Uterus (tissue), 2 donors: ENCODE results near the gene FILIP1L.

Experiments
- CTCF ChIP-seq, 4 experiments: fragments of 200-600 bp in 2 of 4; fragments of 450-650 bp in 2 of 4; sonication (generic) in 2 of 4; IDR thresholded peaks; one replicate each; pipeline ENCODE4 v1.5.1; 2016 to 2019; ENCODE audit warnings: antibody characterized with exemption in 4 of 4, mild to moderate bottlenecking in 2 of 4, moderate library complexity in 1 of 4
- POLR2A ChIP-seq, 2 donors: fragments of 450-650 bp; IDR thresholded peaks; one replicate each; pipeline ENCODE4 v1.6.1; 2016; ENCODE audit warnings: antibody characterized with exemption in 2 of 2, mild to moderate bottlenecking in 1 of 2, moderate library complexity in 1 of 2

GRCh38 chr3:100047455-100048141 is 66.7 kb downstream of the FILIP1L start:
- TF ChIP-seq CTCF (IDR thresholded peaks at IDR 0.05) (no peak), POLR2A (IDR thresholded peaks at IDR 0.05) (no peak)
